Testis (tissue), 3 donors: Measurements from ENCODE around the gene BID. TPM values are rescaled to one million over a fixed set of nuclear protein-coding genes. Genes with fewer than 3 reads are reported as not detected.
"Not testable (repeated sequence)": the region's sequence is repeated elsewhere in the genome, so short reads cannot be mapped to it uniquely, and the experiment has no call there.

Experiments
- DNase-seq: peaks from one replicate; pipeline ENCODE4 v3.0.0-alpha.2; 2019
- H3K27ac ChIP-seq, 2 donors: fragments of 200-600 bp; sonication (generic); one replicate each; pipeline ENCODE4 v1.5.1; 2019
- H3K27me3 ChIP-seq: fragments of 200-600 bp; sonication (generic); one replicate; pipeline ENCODE4 v1.5.1; 2019
- H3K36me3 ChIP-seq: fragments of 200-600 bp; sonication (generic); one replicate; pipeline ENCODE4 v1.5.1; 2017; ENCODE audit warnings: low read depth; ENCODE audit errors: missing control alignments
- H3K4me1 ChIP-seq: fragments of 200-600 bp; sonication (generic); one replicate; pipeline ENCODE4 v1.5.1; 2019
- H3K4me3 ChIP-seq, 2 donors: fragments of 200-600 bp; sonication (generic); one replicate each; pipeline ENCODE4 v1.5.1; 2017 to 2019
- H3K9me3 ChIP-seq: fragments of 200-600 bp; sonication (generic); one replicate; pipeline ENCODE4 v1.5.1; 2017
- CTCF ChIP-seq, 3 experiments: fragments of 450-650 bp in 2 of 3; fragments of 200-600 bp in 1 of 3; sonication (generic) in 1 of 3; IDR thresholded peaks; one replicate each; pipeline ENCODE4 v1.5.1; 2016 to 2019; ENCODE audit warnings: antibody characterized with exemption in 3 of 3, mild to moderate bottlenecking in 2 of 3, moderate library complexity in 1 of 3
- POLR2A ChIP-seq: fragments of 450-650 bp; IDR thresholded peaks from one replicate; pipeline ENCODE4 v1.6.1; 2017; ENCODE audit warnings: antibody characterized with exemption, mild to moderate bottlenecking, moderate library complexity
- WGBS, 2 donors: methylation state at CpG; one replicate each; pipeline ENCODE4 v1.1.5; 2018; 5-methylcytosine and 5-hydroxymethylcytosine counted together
- intact Hi-C: fragments of 100-400 bp; cut with DNase I; formaldehyde crosslinking; loops from one replicate; pipeline ENCODE4 v1.15.1; 2023; ENCODE audit warnings: low total_unique reads
- polyA plus RNA-seq: library from polyadenylated mRNA; stranded (reverse); fragments of 350-450 nt; fragmentation: Illumina TruSeq; extraction: RNeasy Lipid Tissue Mini Kit (QIAGEN cat#74804); gene quantifications from one replicate; pipeline ENCODE4 v1.2.3, GENCODE V29; 2014; ENCODE audit warnings: low read depth, low replicate concordance; ENCODE audit not compliant: insufficient read depth
- total RNA-seq, 2 donors: library from RNA; depleted of rRNA; stranded (reverse); fragments of >200 nt; gene quantifications; one replicate each; pipeline ENCODE4 v1.2.3, GENCODE V29; 2016

BID gene
- total and polyA plus RNA-seq, 3 donors from 2014 or later = 6.9 to 8.4 (median 8.3) TPM

GRCh38 chr22:17703811-17704210 lies 70.5 kb downstream of the BID start:
- WGBS, 2 donors = 93 to 100% methylated on average over 2 of the region's 2 CpGs

GRCh38 chr22:17700778-17701177 lies 73.5 kb downstream of the BID start:
- no peaks in the 10 kb centered on the region for H3K9me3 ChIP-seq
- DNase-seq = no peak
- WGBS, 2 donors = 30 to 31% methylated on average over 3 of the region's 3 CpGs
- intact Hi-C loops = no loop called here
- H3K27me3 ChIP-seq = no peaks in the 10 kb centered on the region
- H3K27ac ChIP-seq = no peak overlapping the region
- no peak overlapping the region for H3K4me3 ChIP-seq
- H3K36me3 ChIP-seq = no peaks in the 10 kb centered on the region
- no peaks in the 10 kb centered on the region for H3K4me1 ChIP-seq
- no peak for TF ChIP-seq POLR2A
- no peak for TF ChIP-seq CTCF (IDR thresholded peaks at IDR 0.05)

More at GRCh38 chr22:17703811-17704210, 70.5 kb downstream of the BID start:
- H3K9me3 ChIP-seq = no peaks in the 10 kb centered on the region
- no peak overlapping the region for H3K4me3 ChIP-seq
- TF ChIP-seq POLR2A (no peak), CTCF (IDR thresholded peaks at IDR 0.05) (no peak)
- intact Hi-C loops = no loop called here
- DNase-seq = no peak
- H3K36me3 ChIP-seq = no peaks in the 10 kb centered on the region
- no peaks in the 10 kb centered on the region for H3K27me3 ChIP-seq
- H3K27ac ChIP-seq = no peak overlapping the region
- no peaks in the 10 kb centered on the region for H3K4me1 ChIP-seq

- H3K9me3 ChIP-seq = no peaks in the 10 kb centered on the region
- DNase-seq = no peak
- H3K27me3 ChIP-seq = no peaks in the 10 kb centered on the region
- H3K4me3 ChIP-seq = no peak overlapping the region
- 84 to 85% methylated on average over 7 of the region's 7 CpGs for WGBS, 2 donors
- H3K4me1 ChIP-seq = no peaks in the 10 kb centered on the region
- TF ChIP-seq POLR2A (no peak), CTCF (IDR thresholded peaks at IDR 0.05) (no peak)
- no peaks in the 10 kb centered on the region for H3K36me3 ChIP-seq
- H3K27ac ChIP-seq = no peak overlapping the region
- intact Hi-C loops = no loop called here
Observed at GRCh38 chr22:17699696-17700340, 74.5 kb downstream of the BID start.

GRCh38 chr22:17698948-17699347 lies 75.3 kb downstream of the BID start:
- H3K4me3 ChIP-seq = no peak overlapping the region
- no peak for DNase-seq
- H3K9me3 ChIP-seq = no peaks in the 10 kb centered on the region
- no peaks in the 10 kb centered on the region for H3K4me1 ChIP-seq
- intact Hi-C loops = no loop called here
- TF ChIP-seq CTCF (IDR thresholded peaks at IDR 0.05) = no peak
- H3K27ac ChIP-seq = no peak overlapping the region
- no peaks in the 10 kb centered on the region for H3K27me3 ChIP-seq
- no peaks in the 10 kb centered on the region for H3K36me3 ChIP-seq

- H3K27me3 ChIP-seq, H3K4me3 ChIP-seq, H3K36me3 ChIP-seq, H3K27ac ChIP-seq, H3K9me3 ChIP-seq, H3K4me1 ChIP-seq, DNase-seq, intact Hi-C loops: not testable (repeated sequence)
- WGBS, 2 donors = 97 to 100% methylated on average over 3 of the region's 3 CpGs
Observed at GRCh38 chr22:17698276-17698675, 76.0 kb downstream of the BID start.

- intact Hi-C loops, H3K4me1 ChIP-seq, H3K36me3 ChIP-seq, DNase-seq, H3K9me3 ChIP-seq, H3K27ac ChIP-seq, H3K4me3 ChIP-seq, H3K27me3 ChIP-seq: not testable (repeated sequence)
- 90 to 91% methylated on average over 10 of the region's 10 CpGs for WGBS, 2 donors
Observed at GRCh38 chr22:17697196-17697595, 77.1 kb downstream of the BID start.
